NT2/D1 (cell line): ENCODE results near the gene RNF138.

Experiments
- YY1 ChIP-seq: IDR thresholded peaks from 2 replicates; pipeline ENCODE4 v1.6.1; 2011; ENCODE audit not compliant: insufficient read length, insufficient read depth
- ZNF274 ChIP-seq: IDR thresholded peaks from 2 replicates; pipeline ENCODE4 v1.6.1; 2011; ENCODE audit warnings: mild to moderate bottlenecking, low read depth, low read length

DNA sequence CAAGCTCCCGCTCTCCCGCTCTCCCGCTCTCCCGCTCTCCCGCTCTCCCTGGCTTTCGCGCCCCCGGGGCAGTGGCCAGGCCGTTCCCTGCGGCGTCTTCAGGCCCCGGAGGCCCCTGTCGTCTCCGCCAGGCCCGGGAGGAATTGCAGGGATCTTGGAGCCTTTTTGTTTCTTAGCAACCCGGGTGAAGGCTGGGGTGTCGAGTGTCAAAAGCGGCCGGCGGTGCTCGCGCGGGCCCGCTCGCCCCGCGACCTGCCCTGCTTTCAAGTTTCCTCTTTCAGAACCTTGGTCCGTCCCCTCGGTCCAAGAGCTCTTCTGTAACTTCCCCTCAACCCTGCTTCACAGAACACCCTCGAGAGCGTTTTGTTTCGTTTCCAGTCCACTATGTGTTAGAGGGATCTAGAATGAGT is 1.4 kb downstream of the RNF138 start:
- TF ChIP-seq ZNF274 = no peak
- no peak for TF ChIP-seq YY1
